LNCaP clone FGC (cell line): ENCODE measurements around the gene HOXA2.

ENCODE experiments used
- DNase-seq: peaks from one replicate; pipeline ENCODE4 v3.0.0-alpha.2; 2011; ENCODE audit warnings: low read depth
- H3K4me3 ChIP-seq: 2 replicates; pipeline ENCODE4 v1.5.1; 2011; ENCODE audit warnings: mild to moderate bottlenecking, low read depth, low read length, control low read depth
- CTCF ChIP-seq: IDR thresholded peaks from 2 replicates; pipeline ENCODE4 v1.5.1; 2012; ENCODE audit warnings: mild to moderate bottlenecking; ENCODE audit not compliant: control insufficient read depth, insufficient read depth; ENCODE audit errors: extremely low read depth

The HOXA2 gene

GRCh38 chr7:27091941-27092818 is 10.3 kb downstream of the HOXA2 start:
- H3K4me3 ChIP-seq, result no peak overlapping the region
- DNase-seq, result no peak
- no peak for TF ChIP-seq CTCF

GRCh38 chr7:27091105-27091504 is 11.4 kb downstream of the HOXA2 start:
- no peak overlapping the region for H3K4me3 ChIP-seq
- no peak for DNase-seq
- TF ChIP-seq CTCF, result no peak

- no peak overlapping the region for H3K4me3 ChIP-seq
- no peak for DNase-seq
- TF ChIP-seq CTCF, result no peak
Measured at GRCh38 chr7:27088002-27088922, 14.2 kb downstream of the HOXA2 start.

GRCh38 chr7:27083646-27084045 is 18.8 kb downstream of the HOXA2 start:
- DNase-seq, result no peak
- no peak for TF ChIP-seq CTCF
- H3K4me3 ChIP-seq, result no peak overlapping the region

- DNase-seq, result no peak
- no peak overlapping the region for H3K4me3 ChIP-seq
- TF ChIP-seq CTCF, result no peak
Measured at GRCh38 chr7:27082171-27082570, 20.3 kb downstream of the HOXA2 start.

- no peak for DNase-seq
- no peak overlapping the region for H3K4me3 ChIP-seq
- no peak for TF ChIP-seq CTCF
Measured at GRCh38 chr7:27080844-27081436, 21.5 kb downstream of the HOXA2 start.
